OCI-M2 (cell line): ENCODE measurements around the gene PRKCD.

Source experiments
- DNase-seq: peaks from one replicate; lab custom pipeline; 2025; ENCODE audit not compliant: unreplicated experiment; lab: John Stamatoyannopoulos, UW

Gene PRKCD

GRCh38 chr3:53213276-53213675, 52.3 kb downstream of the PRKCD start:
- DNase-seq = no peak

- DNase-seq = no peak
These were observed 54.8 kb downstream of the PRKCD start for GRCh38 chr3:53215816-53216215.

DNA sequence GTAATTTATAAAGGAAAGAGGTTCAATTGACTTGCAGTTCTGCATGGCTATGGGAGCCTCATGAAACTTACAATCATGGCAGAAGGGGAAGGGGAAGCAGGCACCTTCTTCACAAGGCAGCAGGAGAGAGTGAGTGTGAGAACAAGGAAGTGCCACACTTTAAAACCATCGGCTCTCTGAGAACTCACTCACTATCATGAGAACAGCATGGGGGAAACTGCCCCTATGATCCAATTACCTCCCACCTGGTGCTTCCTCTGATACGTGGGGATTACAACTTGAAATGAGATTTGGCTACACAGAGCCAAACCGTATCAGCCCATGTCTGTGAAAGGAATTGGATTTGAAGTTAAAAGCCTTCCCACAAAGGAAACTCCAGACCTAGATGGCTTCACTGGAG, 55.7 kb downstream of the PRKCD start:
- no peak for DNase-seq

DNA sequence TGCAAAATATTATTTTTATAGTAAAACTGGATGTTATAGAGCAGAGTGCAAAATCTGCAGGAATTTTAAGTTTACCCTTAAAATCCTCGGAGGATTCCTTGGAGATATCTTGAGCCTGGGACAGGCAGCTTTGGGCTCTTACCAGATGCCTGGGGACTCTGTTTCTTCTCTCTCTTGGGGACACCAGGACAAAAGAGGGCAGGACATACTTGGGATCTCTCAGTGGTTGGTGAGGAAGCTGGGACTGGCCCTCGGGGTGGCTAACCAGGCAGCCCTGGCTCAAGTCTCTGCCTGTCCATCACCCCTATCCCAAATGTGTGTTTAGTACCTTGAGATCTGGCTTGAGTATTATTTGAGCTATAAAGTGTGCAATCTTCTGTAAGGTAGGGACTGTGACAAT, 56.2 kb downstream of the PRKCD start:
- DNase-seq = no peak

DNA sequence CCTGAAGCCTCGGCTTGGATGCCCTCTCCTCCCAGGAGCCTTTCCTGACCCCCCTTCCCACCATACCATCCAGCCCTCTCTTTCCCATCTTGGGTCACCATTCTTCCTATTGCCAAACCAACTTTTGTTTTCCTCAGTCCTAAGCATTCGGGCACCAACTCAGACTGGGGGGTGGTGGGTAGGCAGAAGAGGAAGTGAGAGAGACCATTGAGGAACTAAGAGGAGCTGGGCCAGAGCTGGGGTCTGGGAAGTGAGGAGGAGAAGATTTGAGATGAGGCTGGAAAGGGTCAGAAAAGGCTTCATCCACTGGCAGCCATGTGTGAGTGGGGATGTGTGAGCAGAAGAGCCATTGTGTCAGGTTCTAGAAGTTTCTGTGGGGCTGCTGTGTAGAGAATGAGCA, 57.1 kb downstream of the PRKCD start:
- no peak for DNase-seq

DNA sequence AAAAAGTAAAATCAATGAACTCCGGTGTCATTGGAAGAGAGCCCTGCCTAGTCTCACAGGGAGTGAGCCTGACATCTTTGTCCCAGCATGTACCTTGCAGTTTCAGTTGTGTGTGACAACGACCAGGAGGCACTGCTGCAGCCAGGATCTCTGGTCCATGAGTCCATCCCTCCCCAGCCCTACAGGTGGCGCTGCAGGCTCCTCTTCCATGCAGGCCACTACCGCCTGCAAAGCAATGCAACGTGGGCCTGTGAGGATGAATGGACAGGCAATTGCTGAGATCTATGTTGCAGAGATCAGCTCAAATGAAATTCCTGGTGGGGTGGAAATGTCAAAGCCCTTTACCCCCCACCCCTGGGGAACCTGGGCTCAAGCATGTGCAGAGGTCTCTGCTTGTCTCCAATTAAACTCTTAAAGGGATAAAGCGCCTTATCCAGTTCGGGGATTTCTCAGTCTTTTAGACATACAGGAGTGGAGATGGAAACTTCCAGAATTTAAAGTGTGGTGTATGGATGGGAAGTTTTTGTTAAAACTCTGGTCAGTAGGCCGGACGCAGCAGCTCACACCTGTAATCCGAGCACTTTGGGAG, 59.0 kb downstream of the PRKCD start:
- DNase-seq = peak; percentile 53

DNA sequence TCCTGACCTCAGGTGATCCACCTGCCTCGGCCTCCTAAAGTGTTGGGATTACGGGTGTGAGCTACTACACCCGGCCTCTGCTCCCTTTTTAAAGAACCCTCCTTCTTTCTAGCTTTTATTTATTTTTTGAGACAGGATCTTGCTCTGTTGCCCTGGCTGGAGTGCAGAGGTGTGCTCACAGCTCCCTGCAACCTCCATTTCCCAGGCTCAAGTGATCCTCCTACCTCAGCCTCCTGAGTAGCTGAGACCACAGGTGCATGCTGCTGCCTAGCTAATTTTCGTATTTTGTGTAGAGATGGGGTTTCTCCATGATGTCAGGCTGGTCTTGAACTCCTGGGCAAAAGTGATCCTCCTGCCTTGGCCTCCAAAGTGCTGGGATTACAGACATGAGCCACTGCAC, 60.3 kb downstream of the PRKCD start:
- no peak for DNase-seq

DNA sequence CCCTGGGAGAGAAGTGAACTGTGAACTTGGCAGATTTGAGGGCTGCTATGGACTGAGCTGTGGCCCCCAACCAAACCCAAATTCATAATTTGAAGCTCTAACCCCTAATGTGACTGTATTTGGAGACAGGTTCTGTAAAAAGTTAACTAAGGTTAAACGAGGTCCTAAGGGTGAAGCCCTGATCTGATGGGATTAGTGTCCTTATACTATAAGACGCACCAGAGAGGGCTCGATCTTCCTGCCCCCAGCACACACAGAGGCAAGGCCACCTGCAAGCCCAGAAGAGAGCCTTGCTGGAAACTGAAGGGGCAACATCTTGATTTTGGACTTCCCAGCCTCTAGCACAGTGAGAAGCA, 60.8 kb downstream of the PRKCD start:
- DNase-seq = no peak

DNA sequence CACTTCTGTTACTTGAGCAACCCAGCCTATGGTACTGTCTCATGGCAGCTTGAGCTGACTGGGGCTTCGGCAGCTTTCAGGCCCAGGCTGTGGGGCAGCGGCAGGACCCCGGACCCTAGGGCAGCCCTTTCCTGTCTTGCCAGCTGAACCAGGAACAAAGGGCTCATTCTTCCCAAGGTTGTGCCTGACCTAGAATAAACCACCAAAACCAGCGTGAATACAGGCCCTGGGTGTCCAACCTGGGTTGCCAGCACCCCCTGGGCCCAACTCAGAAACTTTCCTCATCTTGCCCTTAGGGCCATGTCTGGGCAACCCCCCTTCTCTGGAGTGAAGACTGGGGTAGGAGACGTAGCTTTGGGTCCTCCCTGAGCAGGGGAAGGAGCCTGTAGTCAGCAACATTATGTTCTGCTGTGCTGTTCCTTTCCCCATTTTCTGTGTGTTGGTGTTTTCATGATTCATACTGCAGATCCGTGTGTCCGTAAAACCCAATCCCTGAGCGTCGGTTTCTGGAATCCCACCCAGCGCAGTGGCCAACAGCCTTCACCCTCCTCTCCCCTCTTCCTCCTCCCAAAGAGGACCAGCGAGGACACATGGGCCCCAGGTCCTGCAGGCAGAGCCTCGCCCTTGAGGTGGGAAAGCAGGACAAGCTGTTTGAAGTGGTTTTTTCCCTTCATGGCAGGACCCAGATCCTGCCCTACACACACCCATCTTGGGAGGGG, 61.3 kb downstream of the PRKCD start:
- DNase-seq = no peak

- DNase-seq = no peak
These were observed 62.0 kb downstream of the PRKCD start for GRCh38 chr3:53223025-53223424.

- no peak for DNase-seq
These were observed 62.5 kb downstream of the PRKCD start for GRCh38 chr3:53223541-53223966.

- no peak for DNase-seq
These were observed 63.0 kb downstream of the PRKCD start for GRCh38 chr3:53224026-53224425.

GRCh38 chr3:53224536-53224935, 63.5 kb downstream of the PRKCD start:
- DNase-seq = no peak

DNA sequence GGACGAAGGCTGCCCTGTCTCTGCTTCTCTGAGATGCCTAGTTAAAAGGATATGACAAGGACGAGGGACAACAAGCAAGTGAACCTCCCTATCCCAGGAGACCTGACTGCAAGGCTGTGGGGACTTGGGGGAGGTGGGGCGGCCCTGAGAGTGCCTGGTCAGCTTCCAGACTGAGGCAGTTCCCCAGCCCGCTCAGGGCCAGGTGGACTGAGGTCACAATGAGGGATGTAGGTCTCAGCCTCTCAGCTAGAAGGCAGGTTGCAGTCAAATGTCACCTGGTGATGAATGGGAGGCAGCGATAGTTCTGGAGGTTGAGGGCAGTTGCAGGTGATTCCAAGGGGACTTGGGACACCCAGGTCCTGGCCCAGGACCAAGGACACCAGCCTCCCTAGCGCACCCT, 64.2 kb downstream of the PRKCD start:
- no peak for DNase-seq

GRCh38 chr3:53225651-53226050, 64.6 kb downstream of the PRKCD start:
- no peak for DNase-seq

DNA sequence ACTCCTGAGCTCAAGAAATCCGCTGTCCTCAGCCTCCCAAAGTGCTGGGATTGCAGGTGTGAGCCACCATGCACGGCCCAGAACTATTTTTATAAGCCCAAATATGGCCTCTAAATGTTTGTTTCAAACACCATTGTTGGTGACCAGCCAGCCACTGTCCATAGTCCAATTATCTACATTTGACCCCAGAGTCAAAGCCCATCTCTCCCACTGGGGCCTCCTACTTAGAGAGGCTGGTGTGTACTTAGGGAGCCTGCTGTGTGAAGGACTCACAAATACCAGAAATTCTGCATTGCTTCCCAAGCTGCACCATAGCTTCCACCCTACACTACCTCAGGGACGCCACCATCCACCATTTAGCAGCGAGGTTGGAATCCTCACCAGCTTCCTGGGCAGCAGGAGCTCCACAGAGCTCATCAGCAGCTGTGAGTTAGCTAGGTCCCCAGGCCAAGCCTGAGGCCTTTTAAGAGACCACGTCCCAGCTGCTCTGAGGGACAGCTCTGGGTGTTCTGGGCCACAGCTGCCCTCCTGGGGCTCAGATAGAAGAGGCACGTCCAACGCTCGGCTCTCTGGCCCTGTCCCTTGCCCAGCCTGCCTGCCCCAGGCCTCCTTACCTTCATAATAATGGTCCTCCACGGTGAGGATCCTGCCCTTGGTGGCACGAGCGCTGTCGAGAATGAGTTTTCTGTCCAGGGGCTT, 65.3 kb downstream of the PRKCD start:
- no peak for DNase-seq

DNA sequence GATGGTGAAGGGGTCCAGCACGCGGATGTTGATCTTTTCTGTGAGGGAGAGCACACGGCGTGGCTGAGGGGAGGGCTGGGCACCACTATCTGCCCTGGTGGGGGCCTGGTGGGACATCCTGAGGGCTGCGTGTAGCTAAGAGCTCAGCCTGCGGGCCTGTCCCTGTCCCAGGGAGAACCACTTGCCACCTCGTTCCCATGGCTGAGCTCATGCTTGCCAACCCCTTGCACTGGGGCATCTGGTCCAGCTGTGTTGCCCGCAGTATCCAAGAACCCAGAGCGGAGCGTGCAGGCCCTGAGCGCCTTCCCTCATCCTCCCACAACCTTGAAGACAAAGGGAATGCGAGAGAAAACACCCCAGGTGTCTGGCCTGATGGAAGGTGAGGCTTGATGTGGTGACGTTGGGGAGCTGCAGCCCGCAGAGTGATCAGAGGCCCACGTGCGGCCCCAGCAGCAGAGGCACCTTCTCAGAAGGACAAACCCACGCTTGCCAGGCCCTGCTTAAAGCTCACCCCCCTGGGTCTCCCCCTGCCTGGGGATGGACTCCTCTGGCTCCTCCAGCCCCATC, 65.9 kb downstream of the PRKCD start:
- DNase-seq = no peak

- DNase-seq = no peak
These were observed 67.2 kb downstream of the PRKCD start for GRCh38 chr3:53227993-53228885.

- DNase-seq = no peak
These were observed 68.2 kb downstream of the PRKCD start for GRCh38 chr3:53229171-53229570.

DNA sequence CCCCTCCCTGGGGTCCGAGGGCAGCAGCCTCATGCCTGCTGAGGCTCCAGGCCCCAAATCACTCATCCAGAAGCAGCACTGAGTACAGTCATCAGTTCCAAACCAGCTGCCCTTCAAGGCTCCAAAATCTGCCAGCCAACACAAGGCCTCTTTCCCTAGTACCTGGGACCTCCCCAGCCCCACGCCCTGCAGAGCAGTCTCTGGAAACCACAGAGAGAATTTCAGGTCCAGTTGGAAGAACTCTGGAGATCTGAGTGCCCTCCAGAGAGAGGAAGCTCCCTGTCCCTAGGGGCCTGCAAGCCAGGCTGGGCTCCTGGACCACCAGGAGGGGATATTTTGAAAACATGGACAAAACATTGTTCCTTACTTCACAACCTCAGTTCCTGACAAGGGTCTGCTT, 68.6 kb downstream of the PRKCD start:
- no peak for DNase-seq

DNA sequence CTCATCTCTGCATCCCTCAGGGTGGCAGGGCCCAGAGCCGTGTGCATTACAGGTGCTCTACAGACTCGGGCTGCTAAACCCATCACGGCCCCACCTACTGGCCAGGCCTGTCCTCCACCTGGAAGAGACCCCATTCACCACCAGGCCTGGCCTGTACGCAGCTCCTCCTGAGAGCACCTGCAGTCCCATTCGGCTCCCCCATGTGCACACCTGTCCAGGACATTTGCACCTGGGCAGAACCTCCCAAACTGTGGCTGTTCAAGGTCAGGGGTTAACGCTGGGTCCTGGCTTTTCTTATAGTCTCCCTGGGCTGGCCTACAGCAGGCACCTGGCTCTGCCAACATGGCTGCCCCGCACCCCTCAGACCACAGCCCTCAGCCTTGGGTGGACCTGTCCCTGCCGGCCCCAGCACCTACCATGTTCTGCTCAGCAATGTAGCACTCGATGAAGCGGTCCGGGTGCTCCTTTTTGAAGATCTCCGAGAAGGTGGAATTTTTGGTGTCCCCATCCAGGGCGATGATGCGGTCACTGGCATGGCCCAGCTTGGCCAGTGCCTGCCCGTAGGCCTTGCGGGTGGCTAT, 69.1 kb downstream of the PRKCD start:
- DNase-seq = no peak
